Measurements from ENCODE around the gene PIEZO2.

PIEZO2 gene

DNA sequence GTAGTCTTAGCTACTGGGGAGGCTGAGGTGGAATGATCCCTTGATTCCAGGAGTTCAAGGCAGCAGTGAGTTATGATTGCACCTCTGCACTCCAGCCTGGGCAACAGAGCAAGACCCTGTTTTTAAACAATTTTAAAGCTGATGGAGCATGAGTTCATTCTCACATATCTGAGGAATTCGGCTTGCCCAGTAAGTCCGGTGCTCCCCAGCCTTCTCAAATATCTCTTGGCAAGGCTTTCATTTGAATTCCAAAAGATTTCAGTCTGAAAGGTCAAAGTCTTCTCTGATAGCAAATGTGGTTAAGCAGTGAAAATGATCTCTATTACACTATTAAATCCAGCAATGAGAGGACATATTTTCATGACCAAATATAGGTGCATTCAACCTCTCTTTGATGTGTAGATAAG is 27.9 kb downstream of the PIEZO2 start:
- Mint-ChIP-seq H3K36me3 (ENCODE audit: low read depth) (peaks cover 5% of the 10 kb centered on the region), H3K4me3 (no peak overlapping the region), H3K4me1 (peaks cover 14% of the 10 kb centered on the region), H3K27ac (no peak overlapping the region), H3K27me3 (ENCODE audit: low read depth) (no peaks in the 10 kb centered on the region), H3K9me3 (no peaks in the 10 kb centered on the region)
- no peak for TF ChIP-seq CTCF (IDR thresholded peaks at IDR 0.05; ENCODE audit: unreplicated experiment in 3 of 3)

- no peaks in the 10 kb centered on the region for H3K9me3 Mint-ChIP-seq
- no peak overlapping the region for H3K27ac Mint-ChIP-seq
- no peaks in the 10 kb centered on the region for H3K36me3 Mint-ChIP-seq (ENCODE audit: low read depth)
- H3K4me1 Mint-ChIP-seq = peaks cover 14% of the 10 kb centered on the region
- no peaks in the 10 kb centered on the region for H3K27me3 Mint-ChIP-seq (ENCODE audit: low read depth)
- no peak overlapping the region for H3K4me3 Mint-ChIP-seq
- no peak for TF ChIP-seq CTCF (IDR thresholded peaks at IDR 0.05; ENCODE audit: unreplicated experiment in 3 of 3)
Observed at GRCh38 chr18:11119959-11120587, 29.3 kb downstream of the PIEZO2 start.

GRCh38 chr18:11119550-11119949 is 29.8 kb downstream of the PIEZO2 start:
- H3K4me3 Mint-ChIP-seq = no peak overlapping the region
- peaks cover 14% of the 10 kb centered on the region for H3K4me1 Mint-ChIP-seq
- H3K27me3 Mint-ChIP-seq (ENCODE audit: low read depth) = no peaks in the 10 kb centered on the region
- no peaks in the 10 kb centered on the region for H3K9me3 Mint-ChIP-seq
- H3K27ac Mint-ChIP-seq = no peak overlapping the region
- TF ChIP-seq CTCF (IDR thresholded peaks at IDR 0.05; ENCODE audit: unreplicated experiment in 3 of 3) = no peak
- no peaks in the 10 kb centered on the region for H3K36me3 Mint-ChIP-seq (ENCODE audit: low read depth)

GRCh38 chr18:11118051-11118766 is 31.2 kb downstream of the PIEZO2 start:
- Mint-ChIP-seq H3K27me3 (ENCODE audit: low read depth) (no peaks in the 10 kb centered on the region), H3K9me3 (no peaks in the 10 kb centered on the region), H3K27ac (no peak overlapping the region), H3K4me1 (peaks cover 14% of the 10 kb centered on the region), H3K4me3 (no peak overlapping the region), H3K36me3 (ENCODE audit: low read depth) (no peaks in the 10 kb centered on the region)
- no peak for TF ChIP-seq CTCF (IDR thresholded peaks at IDR 0.05; ENCODE audit: unreplicated experiment in 3 of 3)

DNA sequence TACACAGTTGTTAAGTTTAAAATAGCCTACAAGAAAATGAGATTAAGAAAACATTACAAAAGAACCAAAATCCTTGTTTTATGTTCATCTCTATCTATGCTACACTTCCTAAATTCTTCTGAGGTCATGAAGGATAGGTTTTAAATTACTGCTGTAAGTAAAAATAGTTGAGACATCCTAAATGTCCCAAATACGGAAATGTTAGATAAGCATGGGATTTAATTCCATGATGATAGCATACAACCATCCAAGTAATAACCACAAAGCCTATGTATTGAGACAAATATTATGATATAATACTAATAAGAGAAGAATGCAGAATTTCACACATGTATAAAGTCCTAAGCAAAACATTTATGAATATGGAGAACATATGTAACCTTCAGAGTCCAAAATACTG is 34.1 kb downstream of the PIEZO2 start:
- H3K4me1 Mint-ChIP-seq = peaks cover 9% of the 10 kb centered on the region
- H3K27me3 Mint-ChIP-seq (ENCODE audit: low read depth) = no peaks in the 10 kb centered on the region
- no peak for TF ChIP-seq CTCF (IDR thresholded peaks at IDR 0.05; ENCODE audit: unreplicated experiment in 3 of 3)
- H3K36me3 Mint-ChIP-seq (ENCODE audit: low read depth) = no peaks in the 10 kb centered on the region
- no peak overlapping the region for H3K27ac Mint-ChIP-seq
- no peaks in the 10 kb centered on the region for H3K9me3 Mint-ChIP-seq
- H3K4me3 Mint-ChIP-seq = no peak overlapping the region

DNA sequence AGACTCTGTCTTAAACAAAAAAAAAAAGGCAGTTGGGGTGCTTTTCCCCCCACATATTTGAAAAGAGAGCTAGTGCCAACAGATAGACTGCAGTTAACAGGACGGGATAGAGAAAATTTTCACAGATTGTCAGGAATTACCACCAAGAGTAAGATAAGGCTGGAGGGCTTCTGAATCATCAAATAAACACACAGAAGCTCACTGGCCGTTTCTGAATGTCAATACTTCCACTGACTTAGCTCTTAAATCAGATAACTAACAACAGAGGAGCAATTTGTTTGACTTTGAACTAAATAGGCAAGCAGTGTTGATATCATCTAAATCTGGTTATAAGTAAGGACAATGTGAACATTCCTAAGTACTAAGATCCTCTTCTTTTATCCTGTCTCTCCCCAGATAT is 34.7 kb downstream of the PIEZO2 start:
- H3K4me3 Mint-ChIP-seq = no peak overlapping the region
- no peaks in the 10 kb centered on the region for H3K36me3 Mint-ChIP-seq (ENCODE audit: low read depth)
- no peak overlapping the region for H3K27ac Mint-ChIP-seq
- H3K9me3 Mint-ChIP-seq = no peaks in the 10 kb centered on the region
- H3K4me1 Mint-ChIP-seq = peaks cover 4% of the 10 kb centered on the region
- no peak for TF ChIP-seq CTCF (IDR thresholded peaks at IDR 0.05; ENCODE audit: unreplicated experiment in 3 of 3)
- no peaks in the 10 kb centered on the region for H3K27me3 Mint-ChIP-seq (ENCODE audit: low read depth)

Data from nephron (organoid).